ENCODE results near the gene TDRD6.

Gene TDRD6

DNA sequence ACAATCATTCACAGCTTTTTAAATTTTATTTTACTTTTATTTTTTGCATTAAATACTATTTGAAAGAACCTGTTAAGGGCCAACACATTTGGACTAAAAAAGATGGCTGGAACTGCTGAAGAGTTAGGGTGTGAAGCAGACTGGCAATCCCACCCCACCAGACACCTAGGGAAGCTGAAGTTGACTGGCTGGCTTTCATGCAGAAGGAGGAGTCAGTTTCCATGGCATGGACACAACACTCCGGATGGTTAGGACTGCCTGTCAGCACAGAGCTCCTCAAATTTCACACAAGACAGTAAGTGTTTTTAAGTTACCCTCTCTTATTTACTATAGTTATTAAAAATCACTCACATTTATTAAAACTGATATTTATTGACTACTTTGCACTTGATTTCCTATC is 59.0 kb downstream of the TDRD6 start, which contains the start of gene ANKRD66:
TSS of gene ANKRD66 (plus strand) at position 238 of the 400 bp plus-strand sequence. CDS start 5,016 bp downstream, outside the sequence.
- TF ChIP-seq RAD21 (IDR thresholded peaks at IDR 0.05; ENCODE audit: low read depth) (no peak), TAF1 (IDR thresholded peaks at IDR 0.05; ENCODE audit: low read depth) (no peak), NFIC (IDR thresholded peaks at IDR 0.05) (no peak), CEBPB (IDR thresholded peaks at IDR 0.05) (no peak), MAX (IDR thresholded peaks at IDR 0.05) (no peak), TCF12 (IDR thresholded peaks at IDR 0.05; ENCODE audit: low read depth) (no peak), ZBTB7A (IDR thresholded peaks at IDR 0.05; ENCODE audit: low read depth) (no peak)

DNA sequence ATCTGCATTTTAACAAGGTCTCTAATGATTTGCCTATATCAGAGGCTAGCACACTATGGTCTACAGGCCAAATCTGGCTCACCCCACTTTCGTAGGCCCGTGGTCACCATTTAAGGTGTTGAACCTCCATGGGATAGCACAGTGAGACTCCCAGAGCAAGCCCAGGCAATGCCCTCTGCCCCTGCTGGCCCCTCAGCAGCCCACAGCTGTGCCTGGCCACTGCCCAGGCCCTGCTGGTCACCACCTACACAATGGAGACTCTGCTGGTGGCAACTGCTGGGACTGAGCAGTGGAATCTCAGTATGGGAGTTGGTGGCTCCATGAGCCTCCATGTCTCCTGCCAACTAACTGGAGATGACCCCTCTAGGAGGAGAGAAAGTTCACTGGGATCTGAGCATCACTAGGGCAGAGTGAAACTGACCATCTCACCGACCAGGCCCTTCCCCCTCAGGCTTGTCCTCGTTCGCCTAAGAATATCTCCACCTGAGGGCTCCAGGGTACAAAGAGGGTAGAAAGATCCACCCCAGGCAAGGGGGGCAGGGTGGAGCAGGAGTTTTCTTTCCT is 61.3 kb downstream of the TDRD6 start:
- TF ChIP-seq FOXM1 (IDR thresholded peaks at IDR 0.05; ENCODE audit: borderline replicate concordance, low read depth): no peak
- no peak for TF ChIP-seq TAF1 (IDR thresholded peaks at IDR 0.05; ENCODE audit: low read depth)
- TF ChIP-seq MAX (IDR thresholded peaks at IDR 0.05): no peak
- TF ChIP-seq, protein P1, sequence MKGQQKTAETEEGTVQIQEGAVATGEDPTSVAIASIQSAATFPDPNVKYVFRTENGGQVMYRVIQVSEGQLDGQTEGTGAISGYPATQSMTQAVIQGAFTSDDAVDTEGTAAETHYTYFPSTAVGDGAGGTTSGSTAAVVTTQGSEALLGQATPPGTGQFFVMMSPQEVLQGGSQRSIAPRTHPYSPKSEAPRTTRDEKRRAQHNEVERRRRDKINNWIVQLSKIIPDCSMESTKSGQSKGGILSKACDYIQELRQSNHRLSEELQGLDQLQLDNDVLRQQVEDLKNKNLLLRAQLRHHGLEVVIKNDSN (IDR thresholded peaks at IDR 0.05): no peak
- no peak for TF ChIP-seq TEAD4 (IDR thresholded peaks at IDR 0.05)
- no peak for TF ChIP-seq CEBPB (IDR thresholded peaks at IDR 0.05)
- TF ChIP-seq ZBTB7A (IDR thresholded peaks at IDR 0.05; ENCODE audit: low read depth): no peak
- TF ChIP-seq, protein P2, sequence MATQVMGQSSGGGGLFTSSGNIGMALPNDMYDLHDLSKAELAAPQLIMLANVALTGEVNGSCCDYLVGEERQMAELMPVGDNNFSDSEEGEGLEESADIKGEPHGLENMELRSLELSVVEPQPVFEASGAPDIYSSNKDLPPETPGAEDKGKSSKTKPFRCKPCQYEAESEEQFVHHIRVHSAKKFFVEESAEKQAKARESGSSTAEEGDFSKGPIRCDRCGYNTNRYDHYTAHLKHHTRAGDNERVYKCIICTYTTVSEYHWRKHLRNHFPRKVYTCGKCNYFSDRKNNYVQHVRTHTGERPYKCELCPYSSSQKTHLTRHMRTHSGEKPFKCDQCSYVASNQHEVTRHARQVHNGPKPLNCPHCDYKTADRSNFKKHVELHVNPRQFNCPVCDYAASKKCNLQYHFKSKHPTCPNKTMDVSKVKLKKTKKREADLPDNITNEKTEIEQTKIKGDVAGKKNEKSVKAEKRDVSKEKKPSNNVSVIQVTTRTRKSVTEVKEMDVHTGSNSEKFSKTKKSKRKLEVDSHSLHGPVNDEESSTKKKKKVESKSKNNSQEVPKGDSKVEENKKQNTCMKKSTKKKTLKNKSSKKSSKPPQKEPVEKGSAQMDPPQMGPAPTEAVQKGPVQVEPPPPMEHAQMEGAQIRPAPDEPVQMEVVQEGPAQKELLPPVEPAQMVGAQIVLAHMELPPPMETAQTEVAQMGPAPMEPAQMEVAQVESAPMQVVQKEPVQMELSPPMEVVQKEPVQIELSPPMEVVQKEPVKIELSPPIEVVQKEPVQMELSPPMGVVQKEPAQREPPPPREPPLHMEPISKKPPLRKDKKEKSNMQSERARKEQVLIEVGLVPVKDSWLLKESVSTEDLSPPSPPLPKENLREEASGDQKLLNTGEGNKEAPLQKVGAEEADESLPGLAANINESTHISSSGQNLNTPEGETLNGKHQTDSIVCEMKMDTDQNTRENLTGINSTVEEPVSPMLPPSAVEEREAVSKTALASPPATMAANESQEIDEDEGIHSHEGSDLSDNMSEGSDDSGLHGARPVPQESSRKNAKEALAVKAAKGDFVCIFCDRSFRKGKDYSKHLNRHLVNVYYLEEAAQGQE (IDR thresholded peaks at IDR 0.05; ENCODE audit: low read depth): no peak
- TF ChIP-seq TCF12 (IDR thresholded peaks at IDR 0.05; ENCODE audit: low read depth): no peak
- TF ChIP-seq EGR1 (IDR thresholded peaks at IDR 0.05): no peak
- no peak for TF ChIP-seq RAD21 (IDR thresholded peaks at IDR 0.05; ENCODE audit: low read depth)
- TF ChIP-seq CREB1 (IDR thresholded peaks at IDR 0.05; ENCODE audit: low read depth): no peak

DNA sequence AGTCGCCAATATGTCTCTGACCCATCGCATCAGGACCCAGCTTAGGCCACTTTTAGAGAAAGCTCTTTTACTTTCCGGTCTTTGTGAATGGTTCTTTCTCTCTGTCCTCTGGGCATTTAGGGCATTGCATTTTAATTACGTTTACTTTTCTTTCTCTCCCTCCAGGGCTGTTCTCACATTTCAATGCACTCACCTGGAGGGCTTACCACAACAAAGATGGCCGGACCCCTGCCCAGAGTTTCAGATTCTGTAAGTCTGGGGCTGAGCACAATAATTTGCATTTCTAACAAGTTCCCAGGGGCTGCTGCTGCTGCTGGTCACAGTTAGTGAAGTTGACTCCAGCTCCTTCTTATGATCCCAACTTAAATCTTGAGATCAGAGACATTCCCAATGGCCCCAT is 62.0 kb downstream of the TDRD6 start:
- TF ChIP-seq FOXM1 (IDR thresholded peaks at IDR 0.05; ENCODE audit: borderline replicate concordance, low read depth) (no peak), TAF1 (IDR thresholded peaks at IDR 0.05; ENCODE audit: low read depth) (no peak), YY1 (IDR thresholded peaks at IDR 0.05; ENCODE audit: low read depth) (no peak), RAD21 (IDR thresholded peaks at IDR 0.05; ENCODE audit: low read depth) (no peak), NFIC (IDR thresholded peaks at IDR 0.05) (no peak)
- TF ChIP-seq, protein P1 (IDR thresholded peaks at IDR 0.05): no peak

- TF ChIP-seq, protein P1 (IDR thresholded peaks at IDR 0.05): no peak
- TF ChIP-seq TCF12 (IDR thresholded peaks at IDR 0.05; ENCODE audit: low read depth) (no peak), ZBTB7A (IDR thresholded peaks at IDR 0.05; ENCODE audit: low read depth) (no peak), MAX (IDR thresholded peaks at IDR 0.05) (no peak)
Measured at GRCh38 chr6:46751658-46752057, 64.0 kb downstream of the TDRD6 start.

All from Ishikawa (cell line).